GM18498 (cell line): Measurements from ENCODE around the gene TMEM143.
"Not testable (repeated sequence)": the region's sequence is repeated elsewhere in the genome, so short reads cannot be mapped to it uniquely, and the experiment has no call there.

ENCODE experiments used
- ATAC-seq: cut with Tn5 transposase; IDR thresholded peaks from one replicate; pipeline ENCODE4 v1.9.1; 2021; ENCODE audit warnings: mild to moderate bottlenecking, moderate library complexity; ENCODE audit not compliant: unreplicated experiment

TMEM143 gene

DNA sequence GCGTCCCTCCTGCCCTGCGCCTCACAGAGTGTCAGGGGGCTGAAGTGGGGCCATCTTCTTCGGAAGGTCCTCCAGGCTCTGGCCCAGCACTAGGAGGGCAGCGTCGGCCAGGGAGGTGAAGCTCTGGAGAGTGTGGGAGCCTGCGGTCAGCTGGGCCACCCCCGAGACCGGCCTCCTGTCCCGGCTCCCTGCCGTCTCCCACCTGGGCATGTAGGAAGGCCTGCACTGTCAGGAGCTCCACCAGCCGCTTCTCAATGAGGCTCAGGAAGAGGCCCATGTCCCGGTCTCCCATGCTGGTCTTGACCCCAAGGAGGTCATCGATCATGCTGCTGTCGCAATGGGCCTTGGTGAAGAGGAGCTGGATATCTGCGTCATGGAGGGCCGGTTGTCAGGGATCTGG, 65.8 kb downstream of the TMEM143 start:
- no peak for ATAC-seq

DNA sequence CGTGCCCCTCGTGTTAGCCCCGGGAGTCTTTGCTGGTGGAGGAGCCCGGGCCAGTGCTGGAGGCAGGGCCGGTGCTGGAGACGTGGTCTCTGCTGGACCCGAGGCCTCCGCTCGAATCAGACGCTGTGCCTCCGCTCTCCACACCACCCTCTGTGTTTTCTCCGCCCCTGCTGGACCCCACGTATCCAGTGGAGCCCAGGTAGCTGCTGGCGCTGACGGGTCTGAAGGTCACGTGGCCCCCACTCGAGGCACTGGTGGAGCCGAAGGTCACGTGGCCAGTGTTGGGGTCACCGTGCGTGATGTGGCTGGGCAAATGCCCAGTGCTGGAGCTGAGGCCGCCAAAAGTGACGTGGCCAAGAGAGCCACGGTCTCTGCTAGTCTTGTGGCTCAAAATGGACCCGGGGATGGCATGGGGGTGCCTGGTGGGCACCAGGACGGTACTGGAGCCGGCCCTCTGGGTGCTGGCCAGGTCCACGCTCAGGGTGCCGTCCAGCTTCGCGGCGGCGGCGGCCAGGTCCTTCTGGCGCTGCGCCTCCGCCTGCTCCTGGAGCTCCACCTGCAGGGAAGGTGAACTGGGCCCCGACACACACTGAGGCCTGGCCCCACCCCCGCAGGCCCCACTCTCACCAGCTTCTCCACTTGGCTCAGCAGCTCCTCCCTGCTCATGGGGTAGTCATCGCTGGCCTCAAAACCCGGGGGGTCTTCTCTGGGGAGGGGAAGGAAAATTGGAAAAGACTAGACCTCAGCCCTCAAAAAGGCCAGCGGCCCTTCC, 66.6 kb downstream of the TMEM143 start:
- ATAC-seq, result no peak

DNA sequence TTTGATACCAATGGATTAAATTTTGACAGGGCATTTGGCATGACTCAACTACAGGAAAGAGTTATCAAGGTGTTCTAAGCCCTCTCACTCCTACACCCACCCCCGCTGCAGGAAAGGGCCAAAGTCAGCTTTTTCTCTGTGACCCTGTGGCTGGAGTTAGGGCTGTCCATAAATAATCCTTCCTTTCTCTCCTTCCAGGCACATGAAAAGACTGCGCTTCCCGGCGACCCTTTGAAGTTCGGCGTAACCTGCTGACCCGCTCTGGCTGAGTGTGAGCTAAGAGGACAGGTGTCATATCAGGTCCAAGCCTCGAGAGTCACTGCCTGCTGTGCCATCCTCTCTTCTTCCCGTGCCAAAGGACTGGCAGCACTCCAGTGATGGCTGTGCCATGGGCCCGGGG, 68.3 kb downstream of the TMEM143 start:
- ATAC-seq, result no peak

DNA sequence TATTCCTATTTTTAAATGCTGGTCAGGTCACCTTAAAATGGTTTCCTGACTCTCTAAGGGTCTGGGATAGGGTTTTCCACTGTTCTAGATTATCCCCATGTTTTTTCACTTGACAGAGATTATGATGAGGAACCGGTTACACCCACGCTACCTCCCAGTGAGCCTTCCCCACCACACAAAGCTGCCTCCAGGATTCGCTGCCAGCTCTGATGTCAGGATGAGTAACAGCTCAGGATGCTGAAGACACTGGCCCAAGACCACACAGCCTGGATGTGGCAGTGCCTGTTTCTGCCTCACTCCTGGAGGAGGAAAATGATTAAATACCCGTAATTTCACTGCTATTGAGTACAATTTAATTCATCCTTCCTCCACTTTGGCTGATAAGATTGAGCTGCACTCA, 70.9 kb downstream of the TMEM143 start:
- no peak for ATAC-seq

DNA sequence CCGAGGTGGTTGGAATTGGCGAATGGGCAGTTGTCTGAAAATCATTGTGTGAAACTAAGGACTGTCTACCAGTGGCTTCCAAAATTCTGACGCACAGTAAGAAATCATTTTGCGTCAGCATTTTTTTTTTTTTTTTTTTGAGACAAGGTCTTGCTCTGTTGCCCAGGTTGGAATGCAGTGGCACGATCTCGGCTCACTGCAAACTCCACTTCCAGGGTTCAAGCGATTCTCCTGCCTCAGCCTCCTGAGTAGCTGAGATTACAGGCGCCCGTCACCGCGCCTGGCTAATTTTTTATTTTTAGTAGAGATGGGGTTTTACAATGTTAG, 72.3 kb downstream of the TMEM143 start:
- ATAC-seq, result not testable (repeated sequence)

DNA sequence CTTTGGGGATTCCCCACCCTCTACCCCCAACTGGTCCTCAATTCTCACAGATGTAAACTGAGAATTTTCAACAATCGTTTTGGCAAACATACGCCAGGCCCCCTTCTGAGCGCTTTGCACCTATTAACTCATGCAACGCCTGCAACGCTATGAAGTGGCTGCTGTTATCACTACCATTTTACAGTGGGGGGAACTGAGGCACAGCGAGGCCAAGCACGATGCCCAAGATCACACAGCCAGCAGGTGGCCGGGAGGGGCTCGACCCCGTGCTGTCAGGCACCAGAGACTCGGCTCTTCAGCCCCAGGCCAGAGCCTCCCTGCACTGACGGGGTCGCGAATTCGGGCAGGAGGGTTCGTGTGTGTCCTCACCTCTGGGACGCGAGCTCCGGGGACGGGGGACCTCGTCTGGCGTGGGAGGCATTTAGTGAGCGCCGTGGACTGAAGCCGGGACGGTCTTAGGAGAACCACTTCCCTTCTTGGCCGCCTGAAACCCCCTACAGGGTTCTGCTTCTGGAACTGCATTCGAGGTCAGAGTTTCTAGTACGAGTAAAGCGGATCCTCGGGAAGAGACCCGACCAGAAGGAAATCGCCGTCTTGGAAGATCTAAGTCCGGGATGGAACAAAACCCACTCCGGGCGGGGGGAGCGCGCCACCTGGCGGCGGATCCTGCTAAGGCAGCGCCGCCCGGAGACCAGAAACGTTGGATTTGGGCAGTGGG, 72.8 kb downstream of the TMEM143 start:
- ATAC-seq, result no peak

DNA sequence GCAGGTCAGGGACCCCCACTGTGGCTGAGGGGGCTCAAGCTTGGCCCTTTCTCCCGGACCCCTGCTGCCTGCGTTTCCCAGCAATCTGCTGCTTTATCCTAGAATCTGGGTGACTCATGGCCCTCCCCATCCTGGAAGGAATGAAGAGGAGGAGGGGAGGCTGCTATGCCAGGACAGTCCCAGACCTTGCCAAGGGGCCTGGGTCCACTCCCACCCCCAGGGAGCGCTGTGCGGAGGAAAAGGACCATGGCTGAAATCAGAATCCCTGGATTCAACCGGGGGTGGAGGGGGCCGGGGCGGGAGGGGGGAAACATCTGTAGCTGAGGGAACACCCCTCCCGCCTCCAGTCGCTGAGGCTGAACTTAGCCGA, 73.4 kb downstream of the TMEM143 start:
- ATAC-seq, result no peak

DNA sequence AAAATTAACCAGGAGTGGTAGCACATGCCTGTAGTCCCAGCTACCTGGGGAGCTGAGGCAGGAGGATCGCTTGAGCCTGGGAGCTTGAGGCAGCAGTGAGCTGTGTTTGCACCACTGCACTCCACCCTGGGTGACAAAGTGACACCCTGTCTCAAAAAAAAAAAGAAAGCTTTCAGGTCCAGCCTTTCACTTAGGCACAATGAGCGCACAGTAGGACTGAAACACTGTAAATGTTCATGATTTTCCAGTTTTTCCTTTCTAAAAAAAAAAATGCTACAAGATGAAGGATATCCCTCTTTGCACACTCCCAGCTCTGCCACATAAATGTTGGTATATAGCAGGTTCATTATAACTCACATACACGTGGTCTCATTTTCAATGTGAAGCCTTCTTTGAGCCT, 76.0 kb downstream of the TMEM143 start:
- ATAC-seq, result no peak

DNA sequence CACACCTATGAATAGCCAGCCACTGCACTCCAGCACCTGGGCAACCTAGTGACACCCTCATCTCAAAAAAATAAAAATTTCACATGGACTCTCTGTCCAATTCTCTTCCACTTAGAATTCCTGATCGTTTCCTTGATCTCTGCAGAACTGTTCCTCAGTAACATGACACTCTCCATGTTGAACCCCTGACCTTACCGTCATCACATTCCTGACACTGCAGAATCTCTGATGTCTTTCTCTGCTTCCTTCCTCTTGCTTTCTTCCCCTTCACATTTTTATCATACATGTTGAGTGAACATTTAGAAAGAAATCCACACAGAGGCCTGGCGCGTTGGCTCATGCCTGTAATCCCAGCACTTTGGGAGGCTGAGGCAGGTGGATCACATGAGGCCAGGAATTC, 78.8 kb downstream of the TMEM143 start:
- ATAC-seq, result no peak

DNA sequence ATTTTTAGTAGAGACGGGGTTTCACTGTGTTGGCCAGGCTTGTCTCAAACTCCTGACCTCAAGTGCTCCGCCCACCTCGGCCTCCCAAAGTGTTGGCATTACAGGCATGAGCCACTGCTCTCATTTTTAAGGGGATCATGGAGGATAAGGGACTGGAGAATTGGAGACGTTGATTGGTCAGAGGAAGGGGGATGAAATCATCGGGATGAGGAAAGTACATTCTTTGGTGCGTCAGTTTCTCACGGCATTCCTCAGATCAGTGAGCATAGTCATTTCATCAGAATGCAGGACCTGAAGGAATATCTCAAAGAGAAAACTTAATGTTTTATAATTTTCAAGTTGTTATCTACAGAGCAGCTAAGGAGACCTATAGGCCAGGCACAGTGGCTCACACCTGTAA, 79.8 kb downstream of the TMEM143 start:
- ATAC-seq, result no peak
